OCI-LY7 (cell line): ENCODE data around the gene RAP1A. TPM values are rescaled to one million over a fixed set of nuclear protein-coding genes. Genes with fewer than 3 reads are reported as not detected.

Experiments
- BruUV-seq: library from RNA; stranded (reverse); fragments of 400-500 nt; replicated peaks from 2 replicates; lab custom pipeline; 2021; lab: Mats Ljungman, UMichigan
- CTCF ChIA-PET: fragments of 300-600 bp; sonication (Branson Sonifier 250); formaldehyde crosslinking; loops from one replicate; lab custom pipeline; 2022; ENCODE audit warnings: antibody characterized with exemption; ENCODE audit not compliant: unreplicated experiment; lab: Charles Lee
- POLR2A ChIA-PET: fragments of 300-600 bp; sonication (Branson Sonifier 250); formaldehyde crosslinking; loops from one replicate; lab custom pipeline; 2022; ENCODE audit warnings: antibody characterized with exemption; lab: Charles Lee
- DNase-seq: peaks from one replicate; pipeline ENCODE4 v3.0.0-alpha.2; 2015; ENCODE audit warnings: low spot score
- H2AFZ ChIP-seq: fragments of 200-600 bp; sonication (generic), shearing (Covaris generic); 2 replicates; pipeline ENCODE4 v1.6.1; 2014; ENCODE audit warnings: mild to moderate bottlenecking, antibody characterized with exemption, low read length, moderate library complexity
- H3K27ac ChIP-seq: fragments of 200-600 bp; sonication (generic); 2 replicates; pipeline ENCODE4 v1.5.1; 2014; ENCODE audit warnings: mixed run types, low read depth, mild to moderate bottlenecking, moderate library complexity, low read length, inconsistent platforms; ENCODE audit not compliant: poor library complexity, severe bottlenecking
- H3K36me3 ChIP-seq: fragments of 200-600 bp; sonication (generic); 2 replicates; pipeline ENCODE4 v1.6.1; 2014; ENCODE audit warnings: mild to moderate bottlenecking, antibody characterized with exemption, low read length, moderate library complexity, mixed read lengths; ENCODE audit not compliant: insufficient read depth
- H3K4me1 ChIP-seq: fragments of 200-600 bp; sonication (generic); 2 replicates; pipeline ENCODE4 v1.5.1; 2014; ENCODE audit warnings: mild to moderate bottlenecking, low read length; ENCODE audit not compliant: insufficient read depth, poor library complexity, severe bottlenecking
- H3K4me2 ChIP-seq: fragments of 200-600 bp; sonication (generic); 2 replicates; pipeline ENCODE4 v1.6.1; 2014; ENCODE audit warnings: mild to moderate bottlenecking, low read length
- H3K4me3 ChIP-seq: fragments of 200-600 bp; sonication (generic); 2 replicates; pipeline ENCODE4 v1.5.1; 2014; ENCODE audit warnings: mild to moderate bottlenecking, low read depth, low read length; ENCODE audit not compliant: poor library complexity, severe bottlenecking
- H3K79me2 ChIP-seq: fragments of 200-600 bp; sonication (generic); 2 replicates; pipeline ENCODE4 v1.6.1; 2016; ENCODE audit warnings: low read depth, mild to moderate bottlenecking, low read length, moderate library complexity, mixed read lengths; ENCODE audit not compliant: insufficient read depth
- H3K9me2 ChIP-seq: fragments of 200-600 bp; sonication (generic); 2 replicates; pipeline ENCODE4 v1.6.1; 2016; ENCODE audit warnings: mild to moderate bottlenecking, low read length, mixed read lengths; ENCODE audit not compliant: insufficient read depth
- H3K9me3 ChIP-seq: fragments of 200-600 bp; sonication (generic); 2 replicates; pipeline ENCODE4 v1.6.1; 2014; ENCODE audit warnings: mild to moderate bottlenecking, mixed run types, low read length, mixed read lengths
- H4K20me1 ChIP-seq: fragments of 200-600 bp; sonication (generic); 2 replicates; pipeline ENCODE4 v1.6.1; 2014; ENCODE audit warnings: mild to moderate bottlenecking, antibody characterized with exemption, low read length, moderate library complexity, mixed read lengths; ENCODE audit not compliant: insufficient read depth
- CTCF ChIP-seq: fragments of 200-600 bp; sonication (generic); conservative IDR thresholded peaks from 2 replicates; pipeline ENCODE4 v1.5.1; 2014; ENCODE audit warnings: mild to moderate bottlenecking, antibody characterized with exemption, low read length, moderate library complexity, mixed read lengths
- EZH2phosphoT487 ChIP-seq: fragments of 200-600 bp; sonication (generic); IDR thresholded peaks from 2 replicates; pipeline ENCODE4 v1.6.1; 2018; ENCODE audit warnings: low read depth, borderline replicate concordance, mild to moderate bottlenecking, mixed run types, antibody characterized with exemption, low read length, moderate library complexity, mixed read lengths
- intact Hi-C: fragments of 100-400 bp; cut with micrococcal nuclease; formaldehyde crosslinking; loops from one replicate; pipeline ENCODE4 v1.10.0; 2022; ENCODE audit not compliant: unreplicated experiment
- total RNA-seq, 2 experiments: library from RNA; depleted of rRNA in 1 of 2; stranded (reverse); fragments of >200 nt in 1 of 2; shearing (Covaris generic) in 1 of 2; gene quantifications; 2 replicates each; pipeline ENCODE4 v1.2.3, GENCODE V29; 2014 to 2022

Gene RAP1A
- total RNA-seq, 2 experiments from 2014 or later: 10.4 to 86.3 TPM

DNA sequence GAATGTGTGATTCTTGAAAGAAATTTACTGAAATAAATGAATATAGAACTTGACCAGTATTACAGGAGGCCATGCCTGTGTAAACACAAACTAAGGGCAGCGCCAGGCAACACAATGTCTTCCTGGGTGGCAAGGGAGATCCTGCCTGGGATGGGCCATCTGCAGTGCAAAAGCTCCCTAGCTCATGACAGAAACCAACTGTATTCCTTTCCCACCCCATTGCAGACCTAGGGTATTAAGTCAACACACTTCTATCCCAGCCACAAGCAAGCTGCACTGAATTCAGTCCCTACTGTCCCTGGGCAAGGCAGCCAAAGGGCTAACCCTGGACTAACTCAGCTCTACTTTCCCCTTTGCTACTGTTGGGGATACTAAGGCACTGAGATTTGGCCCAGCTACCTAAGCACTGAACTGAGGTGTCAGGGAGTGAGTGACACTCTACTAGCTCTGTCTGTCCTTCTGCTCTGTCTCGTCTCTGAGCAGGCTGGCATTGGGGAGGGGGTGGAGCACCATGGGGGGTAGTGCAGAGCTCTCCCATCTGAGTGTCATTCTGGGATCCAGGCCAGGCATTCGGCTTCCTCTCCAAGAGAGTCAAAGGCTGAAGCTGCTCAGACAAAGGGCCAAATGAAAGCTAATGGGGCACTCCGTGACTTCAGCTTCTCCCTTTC lies 117.1 kb downstream of the RAP1A start:
- BruUV-seq: no TSS peak
- DNase-seq: no peak
- Histone ChIP-seq H3K79me2 (no peaks in the 10 kb centered on the region), H3K9me2 (no peaks in the 10 kb centered on the region), H2AFZ (no peak overlapping the region), H3K27ac (no peak overlapping the region), H3K4me2 (peak overlapping the region; percentile 88), H3K4me3 (no peak overlapping the region), H3K4me1 (peaks cover 32% of the 10 kb centered on the region), H3K9me3 (no peaks in the 10 kb centered on the region), H4K20me1 (no peaks in the 10 kb centered on the region), H3K36me3 (no peaks in the 10 kb centered on the region)
- intact Hi-C loops: loop anchor here (5.0 kb wide), 1 partner anchor 229 kb away; no protein-coding TSS in a partner anchor
- ChIA-PET POLR2A (interaction anchor here (0.6 to 3.1 kb wide), 8 partner anchors 8 to 1327 kb away, joined by 3 to 16 read pairs (median 4); no protein-coding TSS in a partner anchor), CTCF (interaction anchor here (1.5 kb wide), 1 partner anchor 10 kb away, joined by 4 read pairs; no protein-coding TSS in a partner anchor)
- TF ChIP-seq CTCF (no peak), EZH2phosphoT487 (no peak)

- Histone ChIP-seq H4K20me1 (no peaks in the 10 kb centered on the region), H3K4me1 (peaks cover 32% of the 10 kb centered on the region), H3K36me3 (no peaks in the 10 kb centered on the region), H3K79me2 (no peaks in the 10 kb centered on the region), H3K27ac (peak overlapping the region; percentile 44), H2AFZ (peak overlapping the region; percentile 73; the same call in 1 of the 2 replicates), H3K4me3 (peak overlapping the region; percentile 78), H3K4me2 (peak overlapping the region; percentile 88), H3K9me2 (no peaks in the 10 kb centered on the region), H3K9me3 (no peaks in the 10 kb centered on the region)
- intact Hi-C loops: loop anchor here (5.0 kb wide), 1 partner anchor 230 kb away; no protein-coding TSS in a partner anchor
- BruUV-seq: no TSS peak
- POLR2A ChIA-PET: interaction anchor here (0.6 to 3.1 kb wide), 10 partner anchors 9 to 566 kb away, joined by 3 to 26 read pairs (median 6); no protein-coding TSS in a partner anchor
- CTCF ChIA-PET: interaction anchor here (0.6 to 1.5 kb wide), 3 partner anchors 10 to 288 kb away, joined by 3 to 4 read pairs (median 3); partner anchors contain the start of gene ATP5PB
- peak; percentile 63 for DNase-seq
- peak; percentile 51; the same call in 1 of the 2 replicates for TF ChIP-seq CTCF
- TF ChIP-seq EZH2phosphoT487: no peak
Observed at GRCh38 chr1:111737216-111738132, 117.9 kb downstream of the RAP1A start.
